22Rv1 (cell line): Measurements from ENCODE around the gene C8A.

Experiments used
- H3K27ac ChIP-seq: fragments of 450-650 bp; 2 replicates; pipeline ENCODE4 v1.5.1; 2017
- ZFX ChIP-seq: fragments of 450-650 bp; IDR thresholded peaks from 2 replicates; pipeline ENCODE4 v1.6.1; 2017; ENCODE audit warnings: antibody characterized with exemption, borderline replicate concordance
- TF ChIP-seq, protein P1 (sequence below): fragments of 450-650 bp; IDR thresholded peaks from 2 replicates; pipeline ENCODE4 v1.5.1; 2017; ENCODE audit warnings: mild to moderate bottlenecking

C8A gene

GRCh38 chr1:56827711-56828110 is 26.9 kb upstream of the C8A start:
- H3K27ac ChIP-seq: no peak overlapping the region
- no peak for TF ChIP-seq ZFX
- TF ChIP-seq, protein P1, sequence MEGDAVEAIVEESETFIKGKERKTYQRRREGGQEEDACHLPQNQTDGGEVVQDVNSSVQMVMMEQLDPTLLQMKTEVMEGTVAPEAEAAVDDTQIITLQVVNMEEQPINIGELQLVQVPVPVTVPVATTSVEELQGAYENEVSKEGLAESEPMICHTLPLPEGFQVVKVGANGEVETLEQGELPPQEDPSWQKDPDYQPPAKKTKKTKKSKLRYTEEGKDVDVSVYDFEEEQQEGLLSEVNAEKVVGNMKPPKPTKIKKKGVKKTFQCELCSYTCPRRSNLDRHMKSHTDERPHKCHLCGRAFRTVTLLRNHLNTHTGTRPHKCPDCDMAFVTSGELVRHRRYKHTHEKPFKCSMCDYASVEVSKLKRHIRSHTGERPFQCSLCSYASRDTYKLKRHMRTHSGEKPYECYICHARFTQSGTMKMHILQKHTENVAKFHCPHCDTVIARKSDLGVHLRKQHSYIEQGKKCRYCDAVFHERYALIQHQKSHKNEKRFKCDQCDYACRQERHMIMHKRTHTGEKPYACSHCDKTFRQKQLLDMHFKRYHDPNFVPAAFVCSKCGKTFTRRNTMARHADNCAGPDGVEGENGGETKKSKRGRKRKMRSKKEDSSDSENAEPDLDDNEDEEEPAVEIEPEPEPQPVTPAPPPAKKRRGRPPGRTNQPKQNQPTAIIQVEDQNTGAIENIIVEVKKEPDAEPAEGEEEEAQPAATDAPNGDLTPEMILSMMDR: no peak

DNA sequence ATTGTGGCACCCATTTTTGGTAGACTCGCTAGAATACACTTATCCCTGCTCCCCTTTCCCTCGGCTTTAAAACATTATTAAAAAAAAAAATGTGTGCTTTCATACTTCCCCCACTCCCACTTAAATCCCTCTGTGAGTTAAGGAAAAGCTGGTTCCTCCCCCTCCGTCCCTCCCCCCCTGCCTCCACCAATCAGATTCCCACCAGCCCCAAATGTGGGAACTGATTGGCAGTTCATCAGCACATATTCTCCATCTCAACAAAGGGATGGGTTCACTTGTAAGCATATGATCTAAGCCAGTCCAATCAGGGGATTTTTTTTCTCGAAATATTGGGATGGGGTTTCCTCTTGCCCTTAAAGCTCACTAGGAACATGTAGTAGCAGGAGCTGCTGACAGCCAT is 24.5 kb upstream of the C8A start:
- no peak overlapping the region for H3K27ac ChIP-seq
- TF ChIP-seq ZFX: no peak
- TF ChIP-seq, protein P1: no peak

DNA sequence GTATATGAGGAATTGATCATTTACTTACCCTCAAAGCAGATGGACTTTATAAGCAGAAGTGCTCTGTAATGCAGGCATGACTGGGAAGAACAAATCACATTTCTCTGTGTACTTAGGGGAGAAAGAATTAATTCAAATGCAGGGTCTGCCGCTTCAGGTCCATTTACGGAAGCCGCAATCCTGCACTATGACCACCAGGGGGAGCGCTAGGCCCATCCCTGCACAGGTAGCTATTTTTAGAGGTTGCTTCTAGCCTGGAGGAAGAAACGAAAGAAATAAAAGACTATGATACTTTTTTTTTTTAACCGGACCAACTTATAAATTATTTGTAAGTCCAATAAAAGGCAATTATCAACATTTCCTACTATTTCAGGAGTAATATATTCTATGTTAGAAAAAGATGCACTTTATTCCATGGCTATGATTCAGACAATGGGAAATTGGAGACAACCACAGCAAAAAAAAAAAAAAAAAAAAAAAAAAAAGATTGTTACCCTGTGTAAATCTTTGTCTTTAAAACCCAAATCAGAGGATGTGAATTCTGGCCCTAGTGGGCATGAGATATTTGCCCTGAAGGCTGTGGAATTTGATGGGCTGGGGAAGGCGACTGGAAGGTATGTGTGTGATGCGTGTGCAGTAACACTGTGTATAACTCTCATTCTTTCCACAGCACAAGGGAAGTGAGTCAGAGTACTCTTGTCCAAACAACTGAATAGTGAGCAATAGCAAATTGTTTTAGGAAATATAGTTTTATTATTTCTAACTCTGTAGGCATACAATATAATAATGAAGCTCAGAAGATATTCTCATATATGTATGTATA is 22.5 kb upstream of the C8A start:
- H3K27ac ChIP-seq: no peak overlapping the region
- no peak for TF ChIP-seq ZFX
- TF ChIP-seq, protein P1: peak; percentile 97

DNA sequence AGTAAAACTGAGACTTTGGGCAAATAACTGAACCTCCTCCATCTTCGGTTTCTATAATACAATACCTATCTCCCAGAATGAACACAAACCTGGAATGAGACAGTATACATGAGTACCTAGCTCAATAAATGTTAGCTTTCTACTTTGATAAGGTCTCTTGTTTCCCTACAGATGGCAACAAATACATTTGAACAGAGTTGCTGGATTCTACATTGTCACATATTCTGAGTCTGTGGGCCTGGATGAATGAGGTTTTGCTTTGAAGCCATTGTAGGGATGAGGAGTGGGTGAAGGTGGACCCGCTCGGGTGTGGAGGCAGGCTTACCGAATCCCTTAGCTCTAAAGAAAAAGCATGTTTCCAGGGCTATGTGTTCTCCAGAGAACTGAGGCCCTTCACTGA is 21.5 kb upstream of the C8A start:
- TF ChIP-seq, protein P1: no peak
- no peak for TF ChIP-seq ZFX
- H3K27ac ChIP-seq: no peak overlapping the region

GRCh38 chr1:56834137-56834900 is 20.3 kb upstream of the C8A start:
- no peak overlapping the region for H3K27ac ChIP-seq
- no peak for TF ChIP-seq ZFX
- TF ChIP-seq, protein P1: no peak

- H3K27ac ChIP-seq: no peak overlapping the region
- no peak for TF ChIP-seq ZFX
- TF ChIP-seq, protein P1: no peak
These were observed 18.9 kb upstream of the C8A start for GRCh38 chr1:56835657-56836056.

GRCh38 chr1:56836359-56836758 is 18.2 kb upstream of the C8A start:
- TF ChIP-seq, protein P1: no peak
- TF ChIP-seq ZFX: no peak
- H3K27ac ChIP-seq: no peak overlapping the region
